ENCODE data around the gene FRAS1.

DNA sequence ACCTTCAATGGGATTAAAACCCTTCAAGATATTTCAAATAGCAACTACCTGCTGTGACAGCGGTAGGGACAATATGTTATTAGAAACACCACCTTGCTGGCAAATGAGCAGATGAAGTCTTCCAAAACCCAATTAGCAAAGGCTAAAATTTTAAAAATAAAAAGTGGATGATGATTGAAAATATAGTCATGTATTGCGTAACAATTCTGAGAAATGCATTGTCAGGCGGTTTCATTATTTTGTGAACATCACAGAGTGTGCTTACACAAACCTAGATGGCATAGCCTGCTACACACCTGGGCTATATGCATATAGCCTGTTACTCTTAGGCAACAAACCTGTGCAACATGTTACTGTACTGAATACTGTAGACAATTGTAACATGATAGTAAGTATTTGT, 403.2 kb downstream of the FRAS1 start:
- TF ChIP-seq GATA2 (IDR thresholded peaks at IDR 0.05; ENCODE audit: low read depth, low read length): no peak
- no peak for TF ChIP-seq GATA3 (IDR thresholded peaks at IDR 0.05; ENCODE audit: low read depth, low read length)
